HEK293 (cell line): ENCODE measurements around the gene ACP1.

Experiments used
- CTCF ChIA-PET: fragments of 350-600 bp; formaldehyde crosslinking; extraction: SDS; loops from one replicate; lab custom pipeline; 2021; ENCODE audit warnings: antibody characterized with exemption; lab: Yijun Ruan, JAX
- POLR2A ChIA-PET: fragments of 300-600 bp; formaldehyde crosslinking; extraction: SDS; loops from one replicate; lab custom pipeline; 2020; ENCODE audit warnings: antibody characterized with exemption, inconsistent platforms; lab: Yijun Ruan, JAX
- H3K27ac ChIP-seq: fragments of 200-500 bp; sonication (Bioruptor generic); 2 replicates; pipeline ENCODE4 v1.5.1; 2014; ENCODE audit warnings: low read depth, low read length, control low read depth, inconsistent platforms; ENCODE audit errors: extremely low read depth
- H3K36me3 ChIP-seq, 2 experiments: fragments of 200-500 bp in 1 of 2; sonication (Bioruptor generic) in 1 of 2; 1 replicate in 1 of 2; 2 replicates in 1 of 2; pipeline ENCODE4 v1.5.1; 2014 to 2017; ENCODE audit warnings: inconsistent platforms in 2 of 2, low read length in 2 of 2; ENCODE audit not compliant: control insufficient read depth in 2 of 2, insufficient read depth in 1 of 2
- H3K4me1 ChIP-seq: fragments of 200-500 bp; sonication (Bioruptor generic); 2 replicates; pipeline ENCODE4 v1.5.1; 2014; ENCODE audit warnings: mild to moderate bottlenecking, low read length, inconsistent platforms; ENCODE audit not compliant: control insufficient read depth, insufficient read depth
- H3K4me3 ChIP-seq: 2 replicates; pipeline ENCODE4 v1.5.1; 2011; ENCODE audit warnings: low read depth, mild to moderate bottlenecking, control low read depth, low read length, moderate library complexity
- H3K9me3 ChIP-seq: fragments of 200-500 bp; sonication (Bioruptor generic); 2 replicates; pipeline ENCODE4 v1.5.1; 2014; ENCODE audit warnings: low read depth, low read length, inconsistent platforms; ENCODE audit not compliant: control insufficient read depth, insufficient read depth
- INSM2 ChIP-seq: fragments of 450-650 bp; formaldehyde crosslinking; IDR thresholded peaks from 2 replicates; pipeline ENCODE4 v1.5.1; 2016; ENCODE audit warnings: missing biosample characterization, missing genetic modification characterization
- PRDM6 ChIP-seq: fragments of 450-650 bp; formaldehyde crosslinking; IDR thresholded peaks from 2 replicates; pipeline ENCODE4 v1.5.1; 2017; ENCODE audit warnings: missing biosample characterization, missing genetic modification characterization
- SP7 ChIP-seq: fragments of 450-650 bp; formaldehyde crosslinking; IDR thresholded peaks from 2 replicates; pipeline ENCODE4 v1.5.1; 2016; ENCODE audit warnings: missing biosample characterization, missing genetic modification characterization
- ZBTB49 ChIP-seq: fragments of 450-650 bp; formaldehyde crosslinking; IDR thresholded peaks from 2 replicates; pipeline ENCODE4 v1.5.1; 2016; ENCODE audit warnings: missing biosample characterization, missing genetic modification characterization, low read depth
- ZBTB8A ChIP-seq: fragments of 450-650 bp; formaldehyde crosslinking; IDR thresholded peaks from 2 replicates; pipeline ENCODE4 v1.5.1; 2016; ENCODE audit warnings: missing biosample characterization, missing genetic modification characterization
- ZFP3 ChIP-seq: fragments of 450-650 bp; formaldehyde crosslinking; IDR thresholded peaks from 2 replicates; pipeline ENCODE4 v1.5.1; 2016; ENCODE audit warnings: low read depth, missing biosample characterization, missing genetic modification characterization
- ZNF248 ChIP-seq: fragments of 450-650 bp; formaldehyde crosslinking; IDR thresholded peaks from 2 replicates; pipeline ENCODE4 v1.5.1; 2017; ENCODE audit warnings: missing biosample characterization, missing genetic modification characterization
- ZNF302 ChIP-seq: fragments of 450-650 bp; formaldehyde crosslinking; IDR thresholded peaks from 2 replicates; pipeline ENCODE4 v1.5.1; 2016; ENCODE audit warnings: missing biosample characterization, missing genetic modification characterization, low read depth
- ZNF335 ChIP-seq: fragments of 450-650 bp; formaldehyde crosslinking; conservative IDR thresholded peaks from 2 replicates; pipeline ENCODE4 v1.5.1; 2016; ENCODE audit warnings: missing biosample characterization, missing genetic modification characterization
- ZNF366 ChIP-seq: fragments of 450-650 bp; formaldehyde crosslinking; conservative IDR thresholded peaks from 2 replicates; pipeline ENCODE4 v1.5.1; 2016; ENCODE audit warnings: missing biosample characterization, missing genetic modification characterization
- ZNF404 ChIP-seq: fragments of 450-650 bp; formaldehyde crosslinking; IDR thresholded peaks from 2 replicates; pipeline ENCODE4 v1.5.1; 2017; ENCODE audit warnings: missing biosample characterization, missing genetic modification characterization
- ZNF521 ChIP-seq: fragments of 450-650 bp; formaldehyde crosslinking; IDR thresholded peaks from 2 replicates; pipeline ENCODE4 v1.5.1; 2017; ENCODE audit warnings: missing biosample characterization, mild to moderate bottlenecking, missing genetic modification characterization
- ZNF555 ChIP-seq: fragments of 450-650 bp; formaldehyde crosslinking; conservative IDR thresholded peaks from 2 replicates; pipeline ENCODE4 v1.5.1; 2017; ENCODE audit warnings: missing biosample characterization, mild to moderate bottlenecking, missing genetic modification characterization, inconsistent platforms
- ZNF561 ChIP-seq: fragments of 450-650 bp; IDR thresholded peaks from 2 replicates; pipeline ENCODE4 v1.5.1; 2018; ENCODE audit warnings: missing biosample characterization, missing genetic modification characterization, borderline replicate concordance
- ZNF843 ChIP-seq: fragments of 450-650 bp; formaldehyde crosslinking; IDR thresholded peaks from 2 replicates; pipeline ENCODE4 v1.5.1; 2016; ENCODE audit warnings: missing biosample characterization, missing genetic modification characterization
- ZSCAN4 ChIP-seq: fragments of 450-650 bp; formaldehyde crosslinking; IDR thresholded peaks from 2 replicates; pipeline ENCODE4 v1.5.1; 2017; ENCODE audit warnings: missing biosample characterization, missing genetic modification characterization
- TF ChIP-seq, protein P1 (sequence below): IDR thresholded peaks from 2 replicates; pipeline ENCODE4 v1.6.1; 2011; ENCODE audit warnings: mild to moderate bottlenecking, low read depth, low read length, borderline replicate concordance
- TF ChIP-seq, protein P2 (sequence below): fragments of 450-650 bp; formaldehyde crosslinking; IDR thresholded peaks from 2 replicates; pipeline ENCODE4 v1.5.1; 2016; ENCODE audit warnings: missing biosample characterization, missing genetic modification characterization

ACP1 gene

GRCh38 chr2:260507-261161 lies 4.1 kb upstream of the ACP1 start:
- POLR2A ChIA-PET, result no interaction called here
- Histone ChIP-seq H3K27ac (no peak overlapping the region), H3K4me3 (no peak overlapping the region), H3K36me3 (no peaks in the 10 kb centered on the region), H3K4me1 (no peaks in the 10 kb centered on the region; the same call in 1 of the 2 replicates), H3K9me3 (no peaks in the 10 kb centered on the region)
- CTCF ChIA-PET, result interaction anchor here (1.2 kb wide), 1 partner anchor 14 kb away, joined by 3 read pairs; no protein-coding TSS in a partner anchor
- no peak for TF ChIP-seq ZNF248 (tag by site-specific recombination)
- no peak for TF ChIP-seq ZFP3 (tag by site-specific recombination)
- TF ChIP-seq ZNF366 (tag by site-specific recombination), result no peak
- no peak for TF ChIP-seq ZNF335 (tag by site-specific recombination)
- TF ChIP-seq ZNF404, result no peak
- no peak for TF ChIP-seq ZNF302 (tag by site-specific recombination)
- TF ChIP-seq ZBTB49 (tag by site-specific recombination), result no peak
- TF ChIP-seq, protein P1, sequence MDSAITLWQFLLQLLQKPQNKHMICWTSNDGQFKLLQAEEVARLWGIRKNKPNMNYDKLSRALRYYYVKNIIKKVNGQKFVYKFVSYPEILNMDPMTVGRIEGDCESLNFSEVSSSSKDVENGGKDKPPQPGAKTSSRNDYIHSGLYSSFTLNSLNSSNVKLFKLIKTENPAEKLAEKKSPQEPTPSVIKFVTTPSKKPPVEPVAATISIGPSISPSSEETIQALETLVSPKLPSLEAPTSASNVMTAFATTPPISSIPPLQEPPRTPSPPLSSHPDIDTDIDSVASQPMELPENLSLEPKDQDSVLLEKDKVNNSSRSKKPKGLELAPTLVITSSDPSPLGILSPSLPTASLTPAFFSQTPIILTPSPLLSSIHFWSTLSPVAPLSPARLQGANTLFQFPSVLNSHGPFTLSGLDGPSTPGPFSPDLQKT, result no peak
- TF ChIP-seq INSM2 (tag by site-specific recombination), result no peak
- TF ChIP-seq ZNF561 (tag by site-specific recombination), result no peak
- TF ChIP-seq SP7 (tag by site-specific recombination), result no peak
- no peak for TF ChIP-seq ZNF521 (tag by site-specific recombination)
- no peak for TF ChIP-seq ZSCAN4 (tag by site-specific recombination)
- TF ChIP-seq ZNF843 (tag by site-specific recombination), result no peak
- TF ChIP-seq ZNF555 (tag by site-specific recombination), result no peak
- TF ChIP-seq PRDM6 (tag by site-specific recombination), result no peak
- TF ChIP-seq ZBTB8A (tag by site-specific recombination), result no peak
- TF ChIP-seq, protein P2, sequence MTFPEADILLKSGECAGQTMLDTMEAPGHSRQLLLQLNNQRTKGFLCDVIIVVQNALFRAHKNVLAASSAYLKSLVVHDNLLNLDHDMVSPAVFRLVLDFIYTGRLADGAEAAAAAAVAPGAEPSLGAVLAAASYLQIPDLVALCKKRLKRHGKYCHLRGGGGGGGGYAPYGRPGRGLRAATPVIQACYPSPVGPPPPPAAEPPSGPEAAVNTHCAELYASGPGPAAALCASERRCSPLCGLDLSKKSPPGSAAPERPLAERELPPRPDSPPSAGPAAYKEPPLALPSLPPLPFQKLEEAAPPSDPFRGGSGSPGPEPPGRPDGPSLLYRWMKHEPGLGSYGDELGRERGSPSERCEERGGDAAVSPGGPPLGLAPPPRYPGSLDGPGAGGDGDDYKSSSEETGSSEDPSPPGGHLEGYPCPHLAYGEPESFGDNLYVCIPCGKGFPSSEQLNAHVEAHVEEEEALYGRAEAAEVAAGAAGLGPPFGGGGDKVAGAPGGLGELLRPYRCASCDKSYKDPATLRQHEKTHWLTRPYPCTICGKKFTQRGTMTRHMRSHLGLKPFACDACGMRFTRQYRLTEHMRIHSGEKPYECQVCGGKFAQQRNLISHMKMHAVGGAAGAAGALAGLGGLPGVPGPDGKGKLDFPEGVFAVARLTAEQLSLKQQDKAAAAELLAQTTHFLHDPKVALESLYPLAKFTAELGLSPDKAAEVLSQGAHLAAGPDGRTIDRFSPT (tag by site-specific recombination), result no peak
